ENCODE measurements around the gene DMAC1. TPM values are rescaled to one million over a fixed set of nuclear protein-coding genes. Genes with fewer than 3 reads are reported as not detected.

Gene DMAC1, protein sequence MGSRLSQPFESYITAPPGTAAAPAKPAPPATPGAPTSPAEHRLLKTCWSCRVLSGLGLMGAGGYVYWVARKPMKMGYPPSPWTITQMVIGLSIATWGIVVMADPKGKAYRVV
- 10 to 100 TPM in 3 of 4 donors, 1 to 10 TPM in 1; 9.9 to 17.4 (median 16.4) TPM for total RNA-seq

- no peak for DNase-seq (ENCODE audit: extremely low spot score)
- WGBS, result under 1% methylated on average over 12 of the region's 46 CpGs
- H3K36me3 ChIP-seq, result peaks cover 0 to 32% (median 23%) of the 10 kb centered on the region in 4 donors
- no peaks in the 10 kb centered on the region for H3K9me3 ChIP-seq
- TF ChIP-seq CTCF (IDR thresholded peaks at IDR 0.05), result no peak
- TF ChIP-seq POLR2A (IDR thresholded peaks at IDR 0.05; ENCODE audit: low read depth), result no peak
- TF ChIP-seq EP300 (IDR thresholded peaks at IDR 0.05), result no peak
- peak; percentile 68 to 78 for TF ChIP-seq POLR2AphosphoS5 (IDR thresholded peaks at IDR 0.05)
- peak within 1 kb of the TSS; percentile 86 to 91 (median 90) for H3K27ac ChIP-seq (replicated peaks in 1 of 4)
- no peaks in the 10 kb centered on the region for H3K27me3 ChIP-seq
- H3K4me1 ChIP-seq, result peaks cover 7 to 18% (median 11%) of the 10 kb centered on the region in 4 donors
- intact Hi-C loops (cut with DNase I), result no loop called here
- H3K4me3 ChIP-seq, result peak within 1 kb of the TSS; percentile 83 to 95 (median 89)
Measured at GRCh38 chr9:7799234-7799943, at the start of gene DMAC1. Gene DMAC1 (minus strand): TSS chr9:7799778. CDS start chr9:7799734, 44 bp downstream.

DNA sequence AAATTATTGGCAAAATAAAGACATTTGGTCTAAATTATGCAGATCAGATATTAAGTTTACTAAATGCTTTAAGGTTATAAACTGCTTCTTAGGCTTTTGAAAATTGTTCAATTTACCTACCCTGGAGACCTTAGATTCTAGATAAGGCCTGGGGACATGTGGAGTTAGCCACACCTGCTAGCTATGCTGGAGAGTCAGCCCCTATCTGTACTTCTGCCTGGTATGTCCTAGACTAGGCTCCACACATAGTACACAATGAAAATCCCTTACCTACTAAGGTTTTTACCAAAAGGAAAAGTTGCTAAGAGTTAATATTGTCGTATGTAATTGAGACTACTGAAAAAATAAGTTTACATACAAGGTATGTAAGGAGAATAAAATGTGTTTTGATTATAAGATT lies 49.8 kb upstream of the DMAC1 start:
- Histone ChIP-seq H3K9me3 (no peaks in the 10 kb centered on the region), H3K4me1 (no peaks in the 10 kb centered on the region), H3K4me3 (no peak overlapping the region), H3K27ac (replicated peaks in 1 of 4) (no peak overlapping the region), H3K27me3 (no peaks in the 10 kb centered on the region), H3K36me3 (no peaks in the 10 kb centered on the region)
- WGBS, result 94% methylated on average over 1 of the region's 1 CpG
- intact Hi-C loops (cut with DNase I), result no loop called here
- no peak for TF ChIP-seq POLR2AphosphoS5 (IDR thresholded peaks at IDR 0.05)
- TF ChIP-seq EP300 (IDR thresholded peaks at IDR 0.05), result no peak
- TF ChIP-seq CTCF (IDR thresholded peaks at IDR 0.05), result no peak
- TF ChIP-seq POLR2A (IDR thresholded peaks at IDR 0.05; ENCODE audit: low read depth), result no peak
- DNase-seq (ENCODE audit: extremely low spot score), result no peak

- 93% methylated on average over 4 of the region's 4 CpGs for WGBS
- intact Hi-C loops (cut with DNase I), result no loop called here
- no peaks in the 10 kb centered on the region for H3K4me1 ChIP-seq
- H3K9me3 ChIP-seq, result no peaks in the 10 kb centered on the region
- H3K27me3 ChIP-seq, result no peaks in the 10 kb centered on the region
- no peak overlapping the region for H3K27ac ChIP-seq (replicated peaks in 1 of 4)
- H3K36me3 ChIP-seq, result no peaks in the 10 kb centered on the region
- no peak for TF ChIP-seq CTCF (IDR thresholded peaks at IDR 0.05)
- TF ChIP-seq EP300 (IDR thresholded peaks at IDR 0.05), result no peak
- TF ChIP-seq POLR2A (IDR thresholded peaks at IDR 0.05; ENCODE audit: low read depth), result no peak
- no peak for TF ChIP-seq POLR2AphosphoS5 (IDR thresholded peaks at IDR 0.05)
- H3K4me3 ChIP-seq, result no peak overlapping the region
- no peak for DNase-seq (ENCODE audit: extremely low spot score)
Measured at GRCh38 chr9:7848498-7848897, 48.9 kb upstream of the DMAC1 start.

GRCh38 chr9:7844242-7844641 lies 44.7 kb upstream of the DMAC1 start:
- no peaks in the 10 kb centered on the region for H3K4me1 ChIP-seq
- DNase-seq (ENCODE audit: extremely low spot score), result no peak
- intact Hi-C loops (cut with DNase I), result no loop called here

More at GRCh38 chr9:7844242-7844641, 44.7 kb upstream of the DMAC1 start:
- Histone ChIP-seq H3K9me3 (no peaks in the 10 kb centered on the region), H3K4me3 (no peak overlapping the region), H3K27ac (replicated peaks in 1 of 4) (no peak overlapping the region), H3K36me3 (no peaks in the 10 kb centered on the region), H3K27me3 (no peaks in the 10 kb centered on the region)
- TF ChIP-seq POLR2AphosphoS5 (IDR thresholded peaks at IDR 0.05) (no peak), POLR2A (IDR thresholded peaks at IDR 0.05; ENCODE audit: low read depth) (no peak), EP300 (IDR thresholded peaks at IDR 0.05) (no peak), CTCF (IDR thresholded peaks at IDR 0.05) (no peak)
- WGBS, result 58% methylated on average over 3 of the region's 3 CpGs

All from esophagus muscularis mucosa (tissue), 4 donors.